ENCODE results near the gene MFAP4.

The MFAP4 gene

GRCh38 chr17:19421926-19422325 is 34.9 kb upstream of the MFAP4 start:
- H3K4me3 ChIP-seq (ENCODE audit: low read depth, low read length): no peak overlapping the region
- in situ Hi-C loops (cut with HindIII; ENCODE audit: low sequenced_read_pairs): no loop called here
- DNase-seq (ENCODE audit: low read depth, low spot score): no peak
- TF ChIP-seq, protein P1, sequence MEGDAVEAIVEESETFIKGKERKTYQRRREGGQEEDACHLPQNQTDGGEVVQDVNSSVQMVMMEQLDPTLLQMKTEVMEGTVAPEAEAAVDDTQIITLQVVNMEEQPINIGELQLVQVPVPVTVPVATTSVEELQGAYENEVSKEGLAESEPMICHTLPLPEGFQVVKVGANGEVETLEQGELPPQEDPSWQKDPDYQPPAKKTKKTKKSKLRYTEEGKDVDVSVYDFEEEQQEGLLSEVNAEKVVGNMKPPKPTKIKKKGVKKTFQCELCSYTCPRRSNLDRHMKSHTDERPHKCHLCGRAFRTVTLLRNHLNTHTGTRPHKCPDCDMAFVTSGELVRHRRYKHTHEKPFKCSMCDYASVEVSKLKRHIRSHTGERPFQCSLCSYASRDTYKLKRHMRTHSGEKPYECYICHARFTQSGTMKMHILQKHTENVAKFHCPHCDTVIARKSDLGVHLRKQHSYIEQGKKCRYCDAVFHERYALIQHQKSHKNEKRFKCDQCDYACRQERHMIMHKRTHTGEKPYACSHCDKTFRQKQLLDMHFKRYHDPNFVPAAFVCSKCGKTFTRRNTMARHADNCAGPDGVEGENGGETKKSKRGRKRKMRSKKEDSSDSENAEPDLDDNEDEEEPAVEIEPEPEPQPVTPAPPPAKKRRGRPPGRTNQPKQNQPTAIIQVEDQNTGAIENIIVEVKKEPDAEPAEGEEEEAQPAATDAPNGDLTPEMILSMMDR (IDR thresholded peaks at IDR 0.05; ENCODE audit: low read depth, low read length): no peak

GRCh38 chr17:19421219-19421618 is 34.2 kb upstream of the MFAP4 start:
- DNase-seq (ENCODE audit: low read depth, low spot score): no peak
- in situ Hi-C loops (cut with HindIII; ENCODE audit: low sequenced_read_pairs): no loop called here
- TF ChIP-seq, protein P1 (IDR thresholded peaks at IDR 0.05; ENCODE audit: low read depth, low read length): no peak
- H3K4me3 ChIP-seq (ENCODE audit: low read depth, low read length): no peak overlapping the region

GRCh38 chr17:19418251-19418992 is 31.4 kb upstream of the MFAP4 start:
- in situ Hi-C loops (cut with HindIII; ENCODE audit: low sequenced_read_pairs): no loop called here
- peak; percentile 67 for DNase-seq (ENCODE audit: low read depth, low spot score)
- TF ChIP-seq, protein P1 (IDR thresholded peaks at IDR 0.05; ENCODE audit: low read depth, low read length): no peak
- no peak overlapping the region for H3K4me3 ChIP-seq (ENCODE audit: low read depth, low read length)

GRCh38 chr17:19417611-19418010 is 30.6 kb upstream of the MFAP4 start:
- no peak overlapping the region for H3K4me3 ChIP-seq (ENCODE audit: low read depth, low read length)
- DNase-seq (ENCODE audit: low read depth, low spot score): no peak
- in situ Hi-C loops (cut with HindIII; ENCODE audit: low sequenced_read_pairs): no loop called here
- TF ChIP-seq, protein P1 (IDR thresholded peaks at IDR 0.05; ENCODE audit: low read depth, low read length): no peak

DNA sequence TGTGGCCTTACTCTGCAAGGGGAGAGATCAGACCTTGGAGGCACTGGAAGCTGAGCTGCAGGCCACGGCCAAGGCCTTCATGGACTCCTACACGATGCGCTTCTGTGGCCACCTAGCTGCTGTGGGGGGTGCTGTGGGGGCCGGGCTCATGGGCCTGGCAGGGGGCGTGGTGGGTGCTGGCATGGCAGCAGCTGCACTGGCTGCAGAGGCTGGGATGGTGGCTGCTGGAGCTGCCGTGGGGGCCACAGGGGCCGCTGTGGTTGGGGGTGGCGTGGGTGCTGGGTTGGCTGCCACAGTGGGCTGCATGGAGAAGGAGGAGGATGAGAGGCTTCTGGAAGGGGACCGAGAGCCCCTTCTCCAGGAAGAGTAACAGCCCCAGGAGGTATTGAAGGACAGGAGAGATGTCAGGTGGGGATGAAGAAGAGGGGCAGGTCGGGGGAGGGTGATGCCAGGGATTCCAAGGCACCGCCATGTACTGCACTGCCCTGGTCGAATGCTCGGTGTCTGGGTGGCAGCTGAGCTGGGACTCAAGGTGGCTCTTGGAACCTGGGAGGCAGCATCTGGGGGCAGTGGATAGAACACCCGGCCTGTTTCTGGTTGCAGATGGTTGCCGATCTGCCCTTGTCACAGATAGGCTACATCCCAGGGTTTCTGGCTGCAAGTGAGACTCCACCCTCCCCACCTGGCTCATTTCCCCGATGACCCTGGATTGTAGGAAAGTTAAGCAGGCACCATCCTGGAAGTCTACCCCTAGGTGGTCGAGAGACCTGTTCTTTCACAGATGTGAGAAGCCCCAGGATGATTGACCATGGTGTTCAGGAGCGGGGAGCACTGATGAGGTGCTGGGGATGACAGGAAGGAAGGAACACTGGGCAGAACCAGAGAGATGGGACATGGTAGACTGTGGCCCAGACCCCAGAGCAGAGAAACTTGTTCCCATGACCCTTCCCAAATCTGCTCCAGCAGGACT is 29.1 kb upstream of the MFAP4 start:
- no peak for DNase-seq (ENCODE audit: low read depth, low spot score)
- TF ChIP-seq, protein P1 (IDR thresholded peaks at IDR 0.05; ENCODE audit: low read depth, low read length): no peak
- no peak overlapping the region for H3K4me3 ChIP-seq (ENCODE audit: low read depth, low read length)
- in situ Hi-C loops (cut with HindIII; ENCODE audit: low sequenced_read_pairs): no loop called here

DNA sequence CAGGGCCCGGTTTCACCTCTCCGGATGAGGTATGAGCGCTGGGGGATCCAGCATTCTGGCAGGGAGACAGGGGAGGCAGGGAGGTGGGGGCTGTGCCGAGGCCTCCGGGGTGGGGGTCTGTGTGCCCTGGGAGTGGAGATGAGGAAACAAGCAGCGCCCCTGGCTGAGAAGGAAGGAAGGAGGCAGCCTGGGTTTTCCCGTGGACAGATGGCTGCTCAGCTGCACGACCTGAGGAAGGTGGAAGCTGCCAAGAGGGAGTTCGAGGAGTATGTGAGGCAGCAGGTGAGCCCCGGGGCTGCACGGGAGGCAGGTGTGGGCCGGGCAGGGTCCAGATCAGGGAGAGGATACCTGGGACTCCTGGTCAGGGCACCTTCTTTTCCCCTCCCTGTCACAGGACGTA is 28.3 kb upstream of the MFAP4 start:
- TF ChIP-seq, protein P1 (IDR thresholded peaks at IDR 0.05; ENCODE audit: low read depth, low read length): no peak
- in situ Hi-C loops (cut with HindIII; ENCODE audit: low sequenced_read_pairs): no loop called here
- DNase-seq (ENCODE audit: low read depth, low spot score): no peak
- no peak overlapping the region for H3K4me3 ChIP-seq (ENCODE audit: low read depth, low read length)
